ENCODE results near the gene LHX6.

LHX6 gene

DNA sequence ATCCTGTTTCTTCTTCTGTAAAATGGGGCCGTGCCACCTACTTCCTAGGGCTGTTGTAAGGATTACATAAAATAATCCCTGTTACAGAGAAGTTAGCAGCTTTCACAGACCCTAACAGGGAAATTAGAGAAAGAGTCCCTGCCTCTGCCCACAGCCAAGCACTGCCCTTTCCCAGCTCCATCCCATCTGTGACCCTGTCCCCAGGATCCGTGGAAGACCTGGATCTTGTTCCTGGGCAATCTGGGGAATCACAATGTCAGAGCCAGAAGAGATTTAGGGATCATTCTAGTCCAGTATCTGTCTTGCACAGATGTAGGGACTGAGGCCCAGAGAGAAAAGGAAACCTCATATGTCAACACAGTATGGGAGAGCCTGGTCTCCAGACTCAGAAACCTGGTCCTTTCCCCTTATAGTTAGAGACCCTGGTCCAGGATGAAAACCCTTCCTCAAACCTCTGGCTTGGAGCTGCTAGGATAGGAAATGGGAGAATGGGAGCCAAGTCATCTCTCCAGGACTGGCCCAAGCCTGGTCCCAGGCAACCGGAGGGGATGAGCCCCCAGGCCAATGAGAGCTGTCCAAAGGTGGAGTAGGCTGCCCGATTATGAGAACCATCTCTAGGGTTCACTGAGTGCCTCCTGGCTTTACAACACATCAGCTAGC lies 12.5 kb downstream of the LHX6 start:
- DNase-seq (ENCODE audit: low read depth): no peak

GRCh38 chr9:122215663-122216062 lies 13.1 kb downstream of the LHX6 start:
- DNase-seq (ENCODE audit: low read depth): no peak

GRCh38 chr9:122214507-122214906 lies 14.2 kb downstream of the LHX6 start:
- DNase-seq (ENCODE audit: low read depth): no peak

- peak; percentile 14 for DNase-seq (ENCODE audit: low read depth)
Observed at GRCh38 chr9:122213589-122214413, 15.0 kb downstream of the LHX6 start.

- DNase-seq (ENCODE audit: low read depth): no peak
Observed at GRCh38 chr9:122213102-122213588, 15.6 kb downstream of the LHX6 start.

DNA sequence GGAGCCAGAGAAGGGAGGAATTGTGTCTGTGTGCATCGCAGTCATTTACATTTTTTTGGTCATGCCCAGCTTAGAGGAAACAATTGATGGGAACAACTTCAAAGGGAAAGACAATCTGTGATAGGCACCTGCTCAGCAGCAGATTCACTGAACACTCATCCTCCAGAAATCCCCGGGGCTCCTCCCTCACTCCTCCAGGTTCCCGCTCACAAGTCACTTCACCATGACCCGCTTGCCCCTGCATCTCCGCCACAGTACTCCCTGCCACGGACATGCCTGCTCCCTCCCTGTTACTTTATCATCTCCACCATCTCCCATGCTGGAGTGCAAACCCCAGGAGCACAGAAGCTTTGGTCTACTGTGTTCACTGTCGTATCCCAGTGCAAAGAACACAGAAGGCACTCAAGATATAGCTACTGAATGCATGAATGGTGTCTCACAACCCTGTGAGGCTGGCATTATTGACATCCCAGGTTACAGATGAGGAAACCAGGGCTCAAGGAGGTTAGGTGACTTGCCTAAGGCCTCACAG lies 16.2 kb downstream of the LHX6 start:
- no peak for DNase-seq (ENCODE audit: low read depth)

- no peak for DNase-seq (ENCODE audit: low read depth)
Observed at GRCh38 chr9:122209451-122209850, 19.3 kb downstream of the LHX6 start.

- DNase-seq (ENCODE audit: low read depth): no peak
Observed at GRCh38 chr9:122207096-122207495, 21.7 kb downstream of the LHX6 start.

DNA sequence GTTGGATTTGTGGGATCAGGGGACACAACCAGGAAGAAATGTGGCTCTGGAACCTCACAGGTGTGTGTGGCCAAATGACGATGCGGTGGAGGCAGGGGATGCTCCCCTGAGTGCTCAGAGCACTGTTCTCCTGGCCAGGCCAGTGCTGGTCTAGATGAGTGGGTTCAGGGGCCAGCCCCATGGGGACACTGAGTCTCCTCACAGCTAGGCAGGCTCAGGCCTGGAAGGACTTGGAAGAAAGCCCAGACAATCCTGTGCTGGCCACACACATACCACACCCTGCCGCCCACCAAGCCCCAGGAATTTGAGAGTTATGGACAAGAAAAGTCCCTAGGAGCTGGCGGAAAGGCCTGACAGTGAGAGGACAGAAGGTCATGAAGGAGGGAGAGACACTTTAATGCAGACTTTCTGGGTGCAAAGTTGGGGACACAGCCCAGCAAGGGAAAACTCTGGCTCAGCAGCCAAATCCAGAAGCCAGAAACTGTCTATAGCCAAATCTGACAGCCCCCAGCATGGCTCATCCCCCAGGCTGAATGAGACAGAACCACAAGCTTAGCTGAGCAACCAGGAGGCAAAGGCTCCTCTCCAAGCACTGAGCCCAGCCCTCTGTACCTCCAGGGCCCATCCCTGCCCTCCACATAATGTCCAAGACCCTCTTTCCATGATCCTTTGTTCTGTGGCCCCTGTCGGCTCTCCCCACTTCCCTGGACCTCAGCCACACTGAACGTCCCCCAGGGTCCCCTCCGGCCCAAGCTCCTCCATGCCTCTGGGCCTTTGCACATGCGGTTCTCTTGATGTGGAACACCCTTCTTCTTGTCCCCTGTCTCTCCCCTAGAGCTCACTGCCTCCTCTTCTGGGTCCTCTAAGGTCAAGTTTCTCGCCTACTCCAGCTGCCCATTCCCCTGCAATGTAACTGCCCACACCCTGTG lies 22.4 kb downstream of the LHX6 start:
- no peak for DNase-seq (ENCODE audit: low read depth)

DNA sequence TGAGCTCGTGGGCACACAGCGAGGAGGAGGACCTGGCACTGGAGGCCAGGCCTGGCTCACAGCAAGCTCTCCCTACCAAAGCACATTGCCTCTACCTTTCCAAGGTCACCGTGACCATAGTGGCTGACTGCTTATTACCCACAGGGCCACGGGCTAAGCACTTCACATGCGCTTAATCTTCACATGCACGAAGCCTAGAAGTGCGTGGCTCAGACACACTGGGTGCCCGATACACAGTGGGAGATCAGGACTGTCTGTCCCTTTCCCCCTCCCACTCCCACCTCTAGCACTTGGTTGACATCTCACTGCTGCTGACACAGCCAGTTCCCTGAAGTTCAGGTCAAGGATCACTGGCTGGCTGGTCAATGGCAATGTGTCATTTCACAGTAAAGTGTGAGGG lies 23.6 kb downstream of the LHX6 start:
- DNase-seq (ENCODE audit: low read depth): no peak

DNA sequence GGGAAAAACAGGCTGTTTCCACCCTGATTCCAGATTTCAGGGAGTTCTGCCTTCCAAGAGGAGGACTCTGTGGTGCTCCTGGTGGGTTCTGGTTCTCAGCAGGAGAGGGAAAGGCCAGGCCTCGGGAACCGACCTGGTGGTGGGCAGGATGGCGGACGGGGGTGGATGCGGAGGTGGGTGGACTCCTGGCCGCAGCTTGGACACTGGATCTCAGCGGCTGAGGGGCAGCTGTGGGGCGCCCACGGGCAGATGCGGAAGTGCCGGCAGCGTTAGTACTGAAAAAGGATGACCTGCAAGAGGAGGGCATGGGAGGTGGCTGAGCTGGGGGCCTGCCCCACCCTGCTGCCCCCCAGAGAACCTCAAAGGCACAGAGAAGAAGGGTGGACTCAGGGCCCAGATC lies 24.3 kb downstream of the LHX6 start:
- no peak for DNase-seq (ENCODE audit: low read depth)

DNA sequence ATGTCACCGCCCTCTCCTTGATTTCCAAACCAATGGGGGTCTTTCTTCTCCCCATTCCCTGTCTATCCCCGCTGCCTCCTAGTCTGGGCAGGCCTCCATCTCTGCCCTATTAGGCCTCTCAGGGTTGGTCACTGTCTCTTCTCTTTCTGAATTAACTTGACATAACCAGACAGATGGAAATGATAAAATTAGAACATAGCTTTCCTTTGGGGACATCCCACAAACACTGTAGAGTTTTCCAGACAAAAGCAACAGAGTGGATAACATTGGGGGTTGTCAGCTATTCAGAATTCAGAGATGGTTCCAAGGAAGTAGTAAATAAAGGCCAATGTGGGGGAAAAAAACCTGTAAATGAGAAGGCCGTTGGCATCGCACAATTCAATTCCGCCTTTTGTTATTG lies 24.7 kb downstream of the LHX6 start:
- DNase-seq (ENCODE audit: low read depth): no peak

- no peak for DNase-seq (ENCODE audit: low read depth)
Observed at GRCh38 chr9:122202111-122202510, 26.6 kb downstream of the LHX6 start.

DNA sequence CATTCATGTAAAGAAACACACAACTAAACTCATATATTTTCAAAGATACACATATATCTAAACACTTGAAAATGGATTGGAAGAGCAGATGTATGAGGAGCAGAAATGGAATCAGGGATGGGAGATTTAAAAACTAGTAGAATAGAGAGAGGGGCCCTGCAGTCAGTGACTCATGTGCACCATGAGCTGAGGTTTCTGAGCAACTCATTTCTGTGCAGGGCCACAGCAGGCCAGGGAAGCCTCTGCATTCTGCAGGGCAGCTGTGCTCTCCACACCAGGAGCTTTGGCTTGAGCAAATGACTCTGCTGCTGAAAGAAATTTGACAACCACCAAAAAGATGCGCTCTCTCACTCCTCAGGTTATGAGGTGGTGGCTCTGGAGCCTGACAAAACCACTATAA lies 27.1 kb downstream of the LHX6 start:
- no peak for DNase-seq (ENCODE audit: low read depth)

DNA sequence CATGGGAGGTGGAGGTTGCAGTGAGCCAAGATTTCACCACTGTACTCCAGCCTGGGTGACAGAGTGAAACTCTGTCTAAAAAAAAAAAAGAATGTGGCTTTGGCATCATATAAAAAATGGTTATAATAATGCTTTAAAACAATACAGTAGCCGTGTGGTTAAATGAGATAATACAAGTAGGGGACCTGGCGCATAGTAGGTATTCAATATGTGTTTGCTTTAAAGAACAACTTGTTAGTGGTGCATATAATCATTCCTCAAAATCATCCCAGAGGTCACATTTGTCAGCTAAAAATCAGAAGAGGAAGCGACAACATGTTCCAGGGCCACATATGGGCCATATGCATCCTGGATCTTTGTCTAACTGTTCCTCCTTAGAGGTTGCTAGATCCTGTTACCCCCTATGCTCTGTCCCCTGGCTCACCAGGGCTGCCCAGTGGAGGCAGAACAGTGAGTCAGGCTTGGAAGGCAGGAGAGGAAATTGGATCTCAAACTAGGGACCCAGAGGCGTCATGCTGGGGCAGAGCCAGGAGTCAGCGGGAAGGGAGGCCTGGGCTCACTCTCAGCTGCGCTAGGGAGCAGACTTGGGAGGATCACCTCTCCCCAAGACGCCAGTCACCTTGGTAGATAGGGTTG lies 27.7 kb downstream of the LHX6 start:
- DNase-seq (ENCODE audit: low read depth): no peak

DNA sequence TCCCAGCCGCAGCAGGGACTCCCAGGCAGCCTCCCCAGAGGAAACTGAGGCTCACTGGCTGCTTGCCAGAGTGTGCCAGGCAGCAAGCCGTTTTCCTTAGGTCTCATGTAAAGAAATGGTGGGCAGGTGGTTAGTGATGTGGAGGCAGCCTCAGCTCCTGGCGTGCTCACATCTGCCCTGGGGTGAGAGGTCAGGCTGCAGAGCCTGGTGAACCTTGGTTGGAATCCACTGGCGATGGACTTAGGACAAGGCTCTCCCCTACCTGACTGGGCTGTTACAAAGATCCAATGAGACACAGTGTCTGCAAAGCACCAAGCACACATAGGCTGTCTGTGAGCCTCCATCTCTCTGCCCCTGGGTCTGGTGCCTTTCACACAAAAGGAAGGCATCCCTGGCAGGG lies 30.9 kb downstream of the LHX6 start:
- no peak for DNase-seq (ENCODE audit: low read depth)

DNA sequence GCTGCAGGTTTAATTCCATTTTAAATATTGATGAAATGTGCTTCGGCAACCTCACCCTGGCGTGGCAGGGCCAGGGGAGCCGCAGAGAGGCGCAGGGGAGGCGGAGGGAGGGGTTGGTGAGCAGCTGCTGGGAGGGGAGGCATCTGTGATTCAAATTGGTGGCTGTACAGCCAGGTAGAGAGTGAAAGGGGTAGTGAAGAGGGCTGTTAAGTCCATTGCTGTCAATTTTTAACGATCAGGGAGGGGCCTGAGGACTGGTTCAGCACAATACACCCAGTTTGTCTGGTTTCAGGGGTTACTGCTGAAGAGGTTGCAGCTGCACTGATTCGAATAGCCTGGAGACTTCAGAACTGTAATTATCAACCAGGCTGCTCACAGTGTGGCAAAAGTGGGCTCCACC lies 31.3 kb downstream of the LHX6 start:
- no peak for DNase-seq (ENCODE audit: low read depth)

DNA sequence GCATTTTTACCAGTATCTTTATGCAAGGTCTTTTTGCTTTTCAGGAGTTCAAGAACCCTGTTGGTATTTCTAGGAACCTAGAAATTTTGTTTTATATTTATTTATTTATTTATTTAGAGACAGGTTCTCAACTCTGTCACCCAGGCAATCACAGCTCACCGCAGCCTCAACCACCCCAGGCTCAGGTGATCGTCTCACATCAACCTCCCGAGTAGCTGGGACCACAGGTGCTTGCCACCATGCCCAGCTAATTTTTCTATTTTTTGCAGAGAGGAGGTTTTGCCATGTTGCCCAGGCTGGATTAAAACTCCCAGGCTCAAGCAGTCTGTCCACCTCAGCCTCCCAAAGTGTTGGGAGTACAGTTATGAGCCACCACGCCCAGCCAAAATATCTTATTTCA lies 32.9 kb downstream of the LHX6 start:
- no peak for DNase-seq (ENCODE audit: low read depth)

- no peak for DNase-seq (ENCODE audit: low read depth)
Observed at GRCh38 chr9:122193651-122194050, 35.1 kb downstream of the LHX6 start.

GRCh38 chr9:122192914-122193525 lies 35.7 kb downstream of the LHX6 start:
- DNase-seq (ENCODE audit: low read depth): no peak

DNA sequence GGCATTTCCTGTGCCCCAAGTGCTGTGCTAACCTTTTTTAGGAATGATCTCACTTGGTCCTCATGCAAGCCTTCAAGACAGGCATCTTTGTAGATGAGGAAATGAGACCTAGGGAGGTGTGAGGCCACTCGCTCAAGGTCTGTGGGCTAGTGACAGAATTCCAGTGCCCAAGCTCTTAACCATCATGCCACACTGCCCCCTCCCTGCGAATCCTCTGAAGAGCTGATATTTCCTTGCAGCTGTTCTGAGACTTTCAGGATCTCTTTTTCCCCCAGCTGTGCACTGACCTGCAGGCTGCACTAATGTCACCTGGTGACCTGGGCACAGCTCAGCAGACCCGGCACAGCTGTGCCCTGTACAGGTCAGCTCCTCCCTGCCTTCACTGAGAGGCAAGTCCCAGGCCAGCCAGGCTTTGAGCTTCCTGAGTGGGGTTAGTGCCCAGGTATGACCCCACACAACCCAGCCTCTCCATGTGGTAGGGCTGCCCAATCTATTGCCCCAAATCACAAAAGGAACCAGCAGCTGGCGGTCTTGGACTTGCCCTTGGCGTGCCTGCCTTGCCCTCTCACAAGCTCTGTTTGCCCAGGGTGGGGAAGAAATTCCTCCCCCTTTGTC lies 36.4 kb downstream of the LHX6 start:
- DNase-seq (ENCODE audit: low read depth): no peak

Data from activated T-helper 9 cell treated with anti-CD3 and anti-CD28 coated beads, Interleukin-2, amount 50 U/mL, for 16 hours (primary cell).